GM12878 (cell line): ENCODE measurements around the gene ATP6V1G2. TPM values are rescaled to one million over a fixed set of nuclear protein-coding genes. Genes with fewer than 3 reads are reported as not detected.

Experiments used
- ASH2L ChIP-seq: fragments of 300-600, 200-600 bp; sonication (generic); IDR thresholded peaks from 2 replicates; pipeline ENCODE4 v1.6.1; 2017; ENCODE audit warnings: low read depth, mild to moderate bottlenecking, borderline replicate concordance
- BCLAF1 ChIP-seq: fragments of 450-650 bp; IDR thresholded peaks from 2 replicates; pipeline ENCODE4 v1.6.1; 2017; ENCODE audit warnings: antibody characterized with exemption, mild to moderate bottlenecking, moderate library complexity
- CHD2 ChIP-seq: IDR thresholded peaks from 2 replicates; pipeline ENCODE4 v1.6.1; 2011; ENCODE audit warnings: low read depth, low read length, improper control_type of control experiment, borderline replicate concordance
- EZH2 ChIP-seq: IDR thresholded peaks from 2 replicates; pipeline ENCODE4 v1.6.1; 2012; ENCODE audit warnings: low read depth, mild to moderate bottlenecking, control low read depth, inconsistent platforms, low read length, borderline replicate concordance; ENCODE audit not compliant: control insufficient read depth
- HCFC1 ChIP-seq: fragments of 150-350 bp; IDR thresholded peaks from 2 replicates; pipeline ENCODE4 v1.6.1; 2014; ENCODE audit warnings: low read length
- HDAC2 ChIP-seq: fragments of 200-600 bp; sonication (generic); IDR thresholded peaks from 2 replicates; pipeline ENCODE4 v1.6.1; 2017
- IKZF2 ChIP-seq, 2 experiments: fragments of 450-650 bp; IDR thresholded peaks; 2 replicates each; pipeline ENCODE4 v1.6.1; 2017; ENCODE audit warnings: mild to moderate bottlenecking in 2 of 2, moderate library complexity in 2 of 2
- IRF5 ChIP-seq: fragments of 450-650 bp; IDR thresholded peaks from 2 replicates; pipeline ENCODE4 v1.6.1; 2017; ENCODE audit warnings: borderline replicate concordance
- NFXL1 ChIP-seq: fragments of 450-650 bp; IDR thresholded peaks from 2 replicates; pipeline ENCODE4 v1.6.1; 2017; ENCODE audit warnings: antibody characterized with exemption, mild to moderate bottlenecking, borderline replicate concordance
- NR2F1 ChIP-seq: fragments of 450-650 bp; conservative IDR thresholded peaks from 2 replicates; pipeline ENCODE4 v1.6.1; 2017; ENCODE audit warnings: mild to moderate bottlenecking
- PBX3 ChIP-seq: IDR thresholded peaks from 2 replicates; pipeline ENCODE4 v1.6.1; 2011; ENCODE audit warnings: mild to moderate bottlenecking, low read depth, low read length, moderate library complexity; ENCODE audit not compliant: insufficient replicate concordance
- PML ChIP-seq: IDR thresholded peaks from 2 replicates; pipeline ENCODE4 v1.6.1; 2012; ENCODE audit warnings: low read length, inconsistent platforms
- RAD21 ChIP-seq: IDR thresholded peaks from 2 replicates; pipeline ENCODE4 v1.6.1; 2011; ENCODE audit warnings: mild to moderate bottlenecking, low read depth, low read length, moderate library complexity; ENCODE audit not compliant: insufficient read depth
- RCOR1 ChIP-seq: conservative IDR thresholded peaks from 2 replicates; pipeline ENCODE4 v1.6.1; 2012; ENCODE audit warnings: low read depth, low read length, improper control_type of control experiment
- RFX5 ChIP-seq: IDR thresholded peaks from 2 replicates; pipeline ENCODE4 v1.6.1; 2011; ENCODE audit warnings: low read depth, low read length, improper control_type of control experiment
- SMAD1 ChIP-seq: fragments of 450-650 bp; IDR thresholded peaks from 2 replicates; pipeline ENCODE4 v1.6.1; 2018; ENCODE audit warnings: mild to moderate bottlenecking, low read depth; ENCODE audit not compliant: partially characterized antibody
- SREBF2 ChIP-seq: IDR thresholded peaks from 2 replicates; pipeline ENCODE4 v1.6.1; 2012; ENCODE audit warnings: mild to moderate bottlenecking, low read length
- TAF1 ChIP-seq: IDR thresholded peaks from 2 replicates; pipeline ENCODE4 v1.6.1; 2011; ENCODE audit warnings: mild to moderate bottlenecking, low read depth, low read length, borderline replicate concordance
- ZBED1 ChIP-seq: IDR thresholded peaks from 2 replicates; pipeline ENCODE4 v1.6.1; 2016; ENCODE audit warnings: borderline replicate concordance
- ZNF207 ChIP-seq: fragments of 450-650 bp; IDR thresholded peaks from 2 replicates; pipeline ENCODE4 v1.6.1; 2014; ENCODE audit warnings: antibody characterized with exemption, mild to moderate bottlenecking, borderline replicate concordance
- ZNF622 ChIP-seq: fragments of 450-650 bp; IDR thresholded peaks from 2 replicates; pipeline ENCODE4 v1.6.1; 2017; ENCODE audit warnings: mild to moderate bottlenecking, inconsistent platforms
- ZNF687 ChIP-seq: fragments of 450-650 bp; IDR thresholded peaks from 2 replicates; pipeline ENCODE4 v1.6.1; 2017; ENCODE audit warnings: mild to moderate bottlenecking, moderate library complexity
- polyA plus RNA-seq, 11 experiments: library from polyadenylated mRNA; depleted of rRNA in 4 of 11; unstranded in 6 of 11; stranded (reverse) in 5 of 11; fragments of >200 nt; fragmentation: Nextera tagmentation in 4 of 11; fragmentation: Illumina TruSeq in 1 of 11; extraction: Ambion mirVana in 4 of 11; extraction: Trizol in 1 of 11; gene quantifications; 1 replicate in 1 of 11; 2 replicates in 10 of 11; pipeline versions ENCODE4 v1.2.1 to v1.2.3, GENCODE V29; 2011 to 2016; ENCODE audit warnings: inconsistent platforms in 2 of 11, missing spikeins in 2 of 11, low read depth in 1 of 11
- total RNA-seq, 4 experiments: library from RNA; depleted of rRNA in 3 of 4; stranded (reverse); fragments of >200 nt in 3 of 4; fragmentation: Illumina TruSeq in 1 of 4; extraction: Trizol in 1 of 4; gene quantifications; 2 replicates each; pipeline versions ENCODE4 v1.2.1 to v1.2.3, GENCODE V29; 2013 to 2021

Gene ATP6V1G2
- total and polyA plus RNA-seq, 10 of the 15 experiments (the other 5 are each of a cell fraction or from before 2014, with no cell fraction given) = 0.45 to 8.9 (median 2.8) TPM

GRCh38 chr6:31546958-31547726 is 734 bp upstream of the ATP6V1G2 start, which contains the start of gene NFKBIL1 (continued):
- no peak for TF ChIP-seq ZNF687
- TF ChIP-seq ASH2L = no peak
- TF ChIP-seq ZNF207 = no peak
- TF ChIP-seq CHD2 = peak; percentile 39; the same call in 1 of the 2 replicates
- TF ChIP-seq HCFC1 = peak; percentile 96
- no peak for TF ChIP-seq IRF5
- no peak for TF ChIP-seq NR2F1
- no peak for TF ChIP-seq NFXL1
- no peak for TF ChIP-seq ZNF622
- 0 out of 2 replicates have a peak, but pooled peaks have one; percentile 63 for TF ChIP-seq TAF1
- TF ChIP-seq RCOR1 = peak; percentile 78; the same call in 1 of the 2 replicates
- no peak for TF ChIP-seq HDAC2
- TF ChIP-seq RFX5 = no peak
- TF ChIP-seq PML = no peak; the same call in 1 of the 2 replicates
- no peak for TF ChIP-seq PBX3
- no peak for TF ChIP-seq BCLAF1
- TF ChIP-seq SMAD1 = no peak
- TF ChIP-seq ZBED1 = no peak
- TF ChIP-seq IKZF2 (IDR thresholded peaks at IDR 0.05) = peak in 1 of 2 experiments; percentile 45; a peak in 2 of 4 replicates
- TF ChIP-seq SREBF2 = peak; percentile 61
- no peak for TF ChIP-seq RAD21
- no peak for TF ChIP-seq EZH2
